K562 (cell line): ENCODE data around the gene ID2. TPM values are rescaled to one million over a fixed set of nuclear protein-coding genes. Genes with fewer than 3 reads are reported as not detected.

Experiments
- ATAC-seq: fragments of 200-7000 bp; cut with Tn5 transposase; 3 replicates; pipeline ENCODE4 v1.9.1; 2020; ENCODE audit warnings: moderate library complexity
- BruUV-seq: library from RNA; stranded (reverse); fragments of 400-500 nt; replicated peaks from 2 replicates; lab custom pipeline; 2021; lab: Mats Ljungman, UMichigan
- CTCF ChIA-PET: fragments of 300-600 bp; formaldehyde crosslinking; extraction: SDS; loops from one replicate; lab custom pipeline; 2021; ENCODE audit warnings: low intra/inter-chr PET ratio; lab: Yijun Ruan, JAX
- POLR2A ChIA-PET: fragments of 300-600, 350-650 bp; sonication (Branson Sonifier 250); formaldehyde crosslinking; extraction: SDS; loops from one replicate; lab custom pipeline; 2021; ENCODE audit warnings: antibody characterized with exemption, inconsistent platforms; lab: Yijun Ruan, JAX
- DNase-seq, 4 experiments: peaks; one replicate each; pipeline versions ENCODE4 v3.0.0 to v3.0.0-alpha.2; 2011 to 2018; ENCODE audit warnings: low spot score in 3 of 4, mixed read lengths in 3 of 4; ENCODE audit errors: extremely low read depth in 1 of 4
- FAIRE-seq: peaks from 2 replicates; lab custom pipeline; 2011; peaks lifted over from hg19 to GRCh38; lab: Jason Lieb, UNC
- H2AFZ ChIP-seq: 2 replicates; pipeline ENCODE4 v1.6.0; 2011; ENCODE audit warnings: low read depth, low read length, control low read depth, inconsistent platforms
- H3K27ac ChIP-seq: fragments of 200-600 bp; 3 replicates; pipeline ENCODE4 v1.8.0; 2011; ENCODE audit warnings: low read depth, mild to moderate bottlenecking, control low read depth, inconsistent platforms, low read length, moderate library complexity, mixed read lengths; ENCODE audit errors: extremely low read depth
- H3K27me3 ChIP-seq, 2 experiments: fragments of 300-600 bp in 1 of 2; 2 replicates in 1 of 2; 3 replicates in 1 of 2; pipeline versions ENCODE4 v1.6.0 to v1.8.0; 2011; ENCODE audit warnings: inconsistent platforms in 2 of 2, low read length in 2 of 2, mild to moderate bottlenecking in 1 of 2, mixed read lengths in 1 of 2, moderate library complexity in 1 of 2; ENCODE audit not compliant: control insufficient read depth in 2 of 2, insufficient read depth in 2 of 2
- H3K36me3 ChIP-seq: fragments of 300-600 bp; 3 replicates; pipeline ENCODE4 v1.8.0; 2011; ENCODE audit warnings: mild to moderate bottlenecking, low read length, inconsistent platforms; ENCODE audit not compliant: control insufficient read depth, insufficient read depth
- H3K4me1 ChIP-seq, 2 experiments: fragments of 200-600 bp in 1 of 2; replicated peaks in 1 of 2; 2 replicates in 1 of 2; 3 replicates in 1 of 2; pipeline versions ENCODE4 v1.5.1 to v1.8.0; 2011; ENCODE audit warnings: inconsistent platforms in 2 of 2, low read length in 2 of 2, mild to moderate bottlenecking in 1 of 2, mixed read lengths in 1 of 2, moderate library complexity in 1 of 2; ENCODE audit not compliant: control insufficient read depth in 2 of 2, insufficient read depth in 2 of 2
- H3K4me2 ChIP-seq: 2 replicates; pipeline ENCODE4 v1.6.1; 2011; ENCODE audit warnings: low read length, control low read depth, inconsistent platforms, mixed read lengths; ENCODE audit not compliant: insufficient read depth
- H3K4me3 ChIP-seq: fragments of 200-600 bp; sonication (generic), shearing (Covaris generic); 2 replicates; pipeline ENCODE4 v1.5.1; 2016; ENCODE audit warnings: control low read depth, inconsistent platforms
- H3K79me2 ChIP-seq: fragments of 200-600 bp; 3 replicates; pipeline ENCODE4 v1.8.0; 2011; ENCODE audit warnings: low read length, inconsistent platforms; ENCODE audit not compliant: control insufficient read depth, insufficient read depth
- H3K9ac ChIP-seq, 2 experiments: 2 replicates each; pipeline versions ENCODE4 v1.6.0 to v1.6.1; 2011; ENCODE audit warnings: low read depth in 2 of 2, low read length in 2 of 2, control low read depth in 1 of 2, inconsistent platforms in 1 of 2, mild to moderate bottlenecking in 1 of 2, mixed read lengths in 1 of 2; ENCODE audit not compliant: insufficient read depth in 1 of 2
- H3K9me1 ChIP-seq: one replicate; pipeline ENCODE4 v1.6.0; 2011; ENCODE audit warnings: inconsistent platforms, mild to moderate bottlenecking, low read length, moderate library complexity; ENCODE audit not compliant: control insufficient read depth, insufficient read depth
- H3K9me3 ChIP-seq: replicated peaks from 2 replicates; pipeline ENCODE4 v1.5.1; 2011; ENCODE audit warnings: low read depth, low read length, inconsistent platforms; ENCODE audit not compliant: control insufficient read depth, insufficient read depth
- H4K20me1 ChIP-seq: replicated peaks from 2 replicates; pipeline ENCODE4 v1.6.1; 2011; ENCODE audit warnings: low read length, inconsistent platforms, mixed read lengths; ENCODE audit not compliant: control insufficient read depth, insufficient read depth
- CREB3L1 ChIP-seq: fragments of 450-650 bp; IDR thresholded peaks from 2 replicates; pipeline ENCODE4 v1.6.1; 2014; ENCODE audit warnings: low read depth, mild to moderate bottlenecking, moderate library complexity, borderline replicate concordance
- ETS2 ChIP-seq: IDR thresholded peaks from 2 replicates; pipeline ENCODE4 v1.6.1; 2016; ENCODE audit warnings: borderline replicate concordance, missing genetic modification characterization, mild to moderate bottlenecking, moderate library complexity, missing compliant biosample characterization; ENCODE audit not compliant: poor library complexity, severe bottlenecking
- FOXK2 ChIP-seq, 2 experiments: fragments of 450-650 bp; IDR thresholded peaks in 1 of 2; conservative IDR thresholded peaks in 1 of 2; 2 replicates each; pipeline ENCODE4 v1.6.1; 2016; ENCODE audit warnings: low read depth in 2 of 2, mild to moderate bottlenecking in 1 of 2
- HINFP ChIP-seq: fragments of 450-650 bp; conservative IDR thresholded peaks from 2 replicates; pipeline ENCODE4 v1.6.1; 2016; ENCODE audit warnings: missing genetic modification characterization, low read depth, mild to moderate bottlenecking, control low read depth, missing compliant biosample characterization
- MBD2 ChIP-seq: sonication (generic); IDR thresholded peaks from 2 replicates; pipeline ENCODE4 v1.6.1; 2016; ENCODE audit warnings: low read depth, borderline replicate concordance
- NFYB ChIP-seq: IDR thresholded peaks from 2 replicates; pipeline ENCODE4 v1.6.1; 2011; ENCODE audit warnings: mild to moderate bottlenecking, moderate library complexity; ENCODE audit not compliant: insufficient read length; ENCODE audit errors: extremely low read depth
- SMC3 ChIP-seq: conservative IDR thresholded peaks from 2 replicates; pipeline ENCODE4 v1.6.1; 2011; ENCODE audit warnings: low read depth, low read length, improper control_type of control experiment; ENCODE audit not compliant: insufficient read depth
- SREBF2 ChIP-seq: sonication (generic); formaldehyde crosslinking; IDR thresholded peaks from 2 replicates; pipeline ENCODE4 v1.4.0; 2020; ENCODE audit warnings: mild to moderate bottlenecking, missing genetic modification reagents
- TEAD2 ChIP-seq: fragments of 450-650 bp; IDR thresholded peaks from 2 replicates; pipeline ENCODE4 v1.6.1; 2016; ENCODE audit warnings: missing genetic modification characterization, control low read depth, missing compliant biosample characterization
- TFAP4 ChIP-seq: sonication (generic); formaldehyde crosslinking; IDR thresholded peaks from 2 replicates; pipeline ENCODE4 v1.8.0; 2022; ENCODE audit warnings: missing genetic modification reagents, mild to moderate bottlenecking, moderate library complexity, borderline replicate concordance
- YY1 ChIP-seq, 3 experiments: IDR thresholded peaks; 2 replicates each; pipeline ENCODE4 v1.6.1; 2011; ENCODE audit warnings: low read length in 2 of 3, mild to moderate bottlenecking in 2 of 3, moderate library complexity in 2 of 3, borderline replicate concordance in 1 of 3, control low read depth in 1 of 3, low read depth in 1 of 3; ENCODE audit not compliant: insufficient read depth in 3 of 3, insufficient replicate concordance in 2 of 3, control insufficient read depth in 1 of 3, insufficient read length in 1 of 3; ENCODE audit errors: extremely low read depth in 1 of 3
- ZNF124 ChIP-seq: sonication (generic); formaldehyde crosslinking; IDR thresholded peaks from 2 replicates; pipeline ENCODE4 v1.8.1; 2022; ENCODE audit warnings: missing genetic modification reagents
- ZNF668 ChIP-seq: fragments of 250-450 bp; sonication (Bioruptor Pico); IDR thresholded peaks from 2 replicates; pipeline ENCODE4 v1.8.0; 2022; ENCODE audit warnings: mild to moderate bottlenecking, inconsistent platforms
- ZNF785 ChIP-seq: fragments of 250-450 bp; sonication (Bioruptor Pico); IDR thresholded peaks from 2 replicates; pipeline ENCODE4 v1.4.0; 2020; ENCODE audit warnings: mild to moderate bottlenecking
- WGBS: fragments of 100-300 bp; shearing (Covaris generic); methylation state at CpG from one replicate; pipeline ENCODE4 v1.1.6; 2016; ENCODE audit warnings: low coverage, mixed read lengths; ENCODE audit not compliant: insufficient coverage; ENCODE audit errors: missing lambda C conversion rate; 5-methylcytosine and 5-hydroxymethylcytosine counted together
- in situ Hi-C: fragments of 300-500 bp; cut with MboI; formaldehyde crosslinking; loops from 4 replicates; pipeline ENCODE4 v1.15.0; 2018; ENCODE audit warnings: inconsistent platforms, mixed read lengths
- intact Hi-C: fragments of 100-400 bp; cut with micrococcal nuclease; formaldehyde crosslinking; loops from 2 replicates; pipeline ENCODE4 v1.14.2; 2022
- polyA plus RNA-seq, 8 experiments: library from polyadenylated mRNA; depleted of rRNA in 4 of 8; stranded (reverse) in 5 of 8; unstranded in 3 of 8; fragments of >200 nt; fragmentation: Nextera tagmentation in 2 of 8; fragmentation: Illumina TruSeq in 1 of 8; extraction: Ambion mirVana in 2 of 8; extraction: Trizol in 1 of 8; gene quantifications; 2 replicates each; pipeline versions ENCODE4 v1.2.1 to v1.2.3, GENCODE V29; 2011 to 2014; ENCODE audit warnings: inconsistent platforms in 1 of 8, missing spikeins in 1 of 8
- total RNA-seq, 7 experiments: library from RNA; depleted of rRNA in 6 of 7; stranded (reverse); fragments of >200 nt in 6 of 7; fragmentation: Illumina TruSeq in 2 of 7; extraction: Trizol in 2 of 7; gene quantifications; 2 replicates each; pipeline versions ENCODE4 v1.2.1 to v1.2.3, GENCODE V29; 2011 to 2021; ENCODE audit warnings: low replicate concordance in 1 of 7
- TF ChIP-seq, protein P1 (sequence below): fragments of 200-400 bp; formaldehyde crosslinking; IDR thresholded peaks from 2 replicates; pipeline ENCODE4 v1.6.1; 2017; ENCODE audit warnings: mild to moderate bottlenecking, low read depth, low read length, moderate library complexity

Gene ID2
- total and polyA plus RNA-seq, 9 of the 15 experiments (the other 6 are each of a cell fraction or from before 2014, with no cell fraction given): 8.0 to 35.7 (median 16.6) TPM

GRCh38 chr2:8632755-8633154 lies 49.1 kb upstream of the ID2 start:
- Histone ChIP-seq H3K79me2 (no peaks in the 10 kb centered on the region), H3K27me3 (peaks cover 43 to 79% of the 10 kb centered on the region in 2 experiments), H3K27ac (no peak overlapping the region), H3K9ac (no peak overlapping the region), H4K20me1 (no peaks in the 10 kb centered on the region), H2AFZ (no peak overlapping the region), H3K9me1 (no peaks in the 10 kb centered on the region), H3K9me3 (no peaks in the 10 kb centered on the region), H3K4me1 (peaks cover 0 to 26% of the 10 kb centered on the region in 2 experiments; a peak in 3 of 5 replicates), H3K4me3 (no peak overlapping the region), H3K36me3 (no peaks in the 10 kb centered on the region), H3K4me2 (no peak overlapping the region)
- intact Hi-C loops (no loop called here), in situ Hi-C loops (no loop called here)
- no peak for FAIRE-seq
- no peak for ATAC-seq
- WGBS: 8% methylated on average over 11 of the region's 11 CpGs
- CTCF ChIA-PET: no interaction called here
- POLR2A ChIA-PET: interaction anchor here (1.3 to 1.8 kb wide), 4 partner anchors 8 to 49 kb away, joined by 3 to 6 read pairs (median 5); partner anchors contain the start of gene ID2
- DNase-seq: no peak
- BruUV-seq: no TSS peak
- TF ChIP-seq NFYB (no peak), CREB3L1 (no peak), ZNF668 (CRISPR knock-in tag) (no peak), YY1 (IDR thresholded peaks at IDR 0.05; ENCODE audit: borderline replicate concordance in 1 of 3, control insufficient read depth in 1 of 3, extremely low read depth in 1 of 3, insufficient read depth in 3 of 3, insufficient read length in 1 of 3, insufficient replicate concordance in 2 of 3, low read depth in 1 of 3, low read length in 2 of 3) (no peak), TEAD2 (tag) (no peak), MBD2 (no peak), ZNF124 (CRISPR knock-in tag) (no peak), SMC3 (no peak), HINFP (tag) (no peak), ETS2 (no peak), TFAP4 (CRISPR knock-in tag) (no peak), ZNF785 (CRISPR knock-in tag) (no peak), SREBF2 (CRISPR knock-in tag) (no peak), FOXK2 (conservative IDR thresholded peaks at IDR 0.05 in 1 of 2, IDR thresholded peaks at IDR 0.05 in 1 of 2; ENCODE audit: low read depth in 2 of 2) (no peak)
- TF ChIP-seq, protein P1, sequence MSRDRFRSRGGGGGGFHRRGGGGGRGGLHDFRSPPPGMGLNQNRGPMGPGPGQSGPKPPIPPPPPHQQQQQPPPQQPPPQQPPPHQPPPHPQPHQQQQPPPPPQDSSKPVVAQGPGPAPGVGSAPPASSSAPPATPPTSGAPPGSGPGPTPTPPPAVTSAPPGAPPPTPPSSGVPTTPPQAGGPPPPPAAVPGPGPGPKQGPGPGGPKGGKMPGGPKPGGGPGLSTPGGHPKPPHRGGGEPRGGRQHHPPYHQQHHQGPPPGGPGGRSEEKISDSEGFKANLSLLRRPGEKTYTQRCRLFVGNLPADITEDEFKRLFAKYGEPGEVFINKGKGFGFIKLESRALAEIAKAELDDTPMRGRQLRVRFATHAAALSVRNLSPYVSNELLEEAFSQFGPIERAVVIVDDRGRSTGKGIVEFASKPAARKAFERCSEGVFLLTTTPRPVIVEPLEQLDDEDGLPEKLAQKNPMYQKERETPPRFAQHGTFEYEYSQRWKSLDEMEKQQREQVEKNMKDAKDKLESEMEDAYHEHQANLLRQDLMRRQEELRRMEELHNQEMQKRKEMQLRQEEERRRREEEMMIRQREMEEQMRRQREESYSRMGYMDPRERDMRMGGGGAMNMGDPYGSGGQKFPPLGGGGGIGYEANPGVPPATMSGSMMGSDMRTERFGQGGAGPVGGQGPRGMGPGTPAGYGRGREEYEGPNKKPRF: no peak
